Hematopoietic multipotent progenitor cell treated with erythropoietin and hydrocortisone succinate and interleukin-3 and kit ligand, for 17 days (in vitro differentiated cells): ENCODE data around the gene ASXL1.
A peak's percentile ranks its signal among the peaks of the same experiment; 100 is the strongest.
"Not testable (repeated sequence)": the region's sequence is repeated elsewhere in the genome, so short reads cannot be mapped to it uniquely, and the experiment has no call there.

Experiments
- DNase-seq: peaks from one replicate; pipeline ENCODE4 v3.0.0-alpha.2; 2015; ENCODE audit warnings: low spot score

The ASXL1 gene

DNA sequence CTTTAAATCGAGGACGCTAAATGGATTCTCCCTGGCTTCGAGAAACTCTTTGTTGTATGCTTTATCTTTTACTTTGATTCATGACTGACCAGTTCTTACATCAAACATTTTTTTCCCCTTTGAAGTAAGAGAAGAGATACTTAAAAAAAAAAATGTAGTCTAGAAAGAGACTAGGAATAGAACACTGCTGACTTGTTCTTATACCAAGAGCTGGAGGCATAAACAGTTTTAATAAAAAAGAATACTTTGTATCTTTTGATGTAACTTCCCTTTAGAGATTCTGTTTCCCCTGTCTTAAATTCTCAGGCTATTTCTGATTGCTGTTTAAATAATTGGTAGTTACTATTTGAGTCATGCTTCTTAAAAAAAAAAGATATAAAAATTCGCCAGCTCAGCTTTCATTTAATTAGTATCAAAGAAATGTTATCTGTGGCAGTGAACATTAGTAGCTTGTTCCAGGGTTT, 4.8 kb downstream of the ASXL1 start:
- no peak for DNase-seq

GRCh38 chr20:32363492-32363891, 5.4 kb downstream of the ASXL1 start:
- DNase-seq = no peak

DNA sequence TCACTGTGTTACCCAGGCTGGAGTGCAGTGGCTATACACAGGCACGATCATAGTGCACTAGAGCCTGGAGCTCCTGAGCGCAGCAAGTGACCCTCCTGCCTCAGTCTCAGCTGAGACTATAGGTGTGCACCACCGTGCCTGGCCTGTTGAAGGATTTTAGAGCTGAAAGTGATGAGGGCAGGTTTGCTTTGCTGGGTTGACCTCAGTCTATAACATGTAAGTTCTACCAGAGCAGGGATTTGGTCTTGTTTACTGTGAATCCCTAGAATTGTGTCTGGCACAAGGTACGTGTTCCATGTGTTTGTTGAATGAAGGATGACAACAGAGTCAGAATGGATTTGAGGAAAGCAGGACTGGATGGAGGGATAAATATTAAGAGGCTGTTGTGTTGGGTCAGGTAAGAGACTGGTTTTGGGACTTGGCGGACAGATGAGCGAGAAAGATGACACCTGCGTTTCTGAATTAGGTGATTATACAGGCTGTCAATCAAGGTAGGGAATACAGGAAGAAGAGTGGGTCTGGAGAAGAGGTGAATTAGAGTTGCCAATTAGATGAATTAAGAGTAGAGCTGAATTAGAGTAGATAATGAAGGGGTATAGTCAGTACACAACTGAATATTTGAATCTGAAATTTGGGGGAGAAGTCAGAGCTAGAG, 6.5 kb downstream of the ASXL1 start:
- no peak for DNase-seq

DNA sequence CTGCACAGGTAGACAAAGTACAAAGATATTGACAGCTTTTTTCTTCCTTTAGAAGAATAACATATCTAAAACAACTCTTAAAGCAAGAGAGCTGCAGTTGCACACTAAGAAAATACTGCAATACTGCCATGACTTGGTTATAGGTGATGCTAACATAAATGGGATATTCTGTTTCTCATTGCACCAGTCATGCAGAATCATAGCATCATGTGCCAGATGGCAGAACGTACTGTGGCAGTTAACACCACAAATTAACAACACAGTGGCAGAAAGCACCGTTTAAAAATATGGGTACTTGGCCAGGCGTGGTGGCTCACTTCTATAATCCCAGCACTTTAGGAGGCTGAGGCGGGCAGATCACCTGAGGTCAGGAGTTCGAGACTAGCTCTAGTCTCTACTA, 7.4 kb downstream of the ASXL1 start:
- no peak for DNase-seq

GRCh38 chr20:32366380-32366779, 8.2 kb downstream of the ASXL1 start:
- DNase-seq = no peak

DNA sequence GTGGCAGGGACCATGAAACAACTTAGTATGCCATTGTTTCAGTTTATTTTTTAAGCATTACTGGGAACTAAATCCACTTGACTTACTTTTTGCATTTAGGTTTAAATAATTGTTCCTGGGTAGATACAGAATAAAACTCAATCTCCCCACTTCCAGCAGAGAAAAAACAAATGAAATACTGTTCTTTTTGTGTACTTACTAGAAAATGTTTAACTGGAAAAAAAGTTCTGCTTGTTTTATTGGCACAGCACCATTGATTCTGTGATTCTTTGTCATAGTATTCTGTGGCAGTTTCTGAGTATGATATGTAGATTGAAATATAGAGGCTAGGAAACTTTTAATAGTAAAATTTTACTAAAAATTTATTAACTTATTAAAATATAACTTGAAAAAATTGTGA, 10.2 kb downstream of the ASXL1 start:
- no peak for DNase-seq

GRCh38 chr20:32368925-32369324, 10.8 kb downstream of the ASXL1 start:
- DNase-seq = no peak

DNA sequence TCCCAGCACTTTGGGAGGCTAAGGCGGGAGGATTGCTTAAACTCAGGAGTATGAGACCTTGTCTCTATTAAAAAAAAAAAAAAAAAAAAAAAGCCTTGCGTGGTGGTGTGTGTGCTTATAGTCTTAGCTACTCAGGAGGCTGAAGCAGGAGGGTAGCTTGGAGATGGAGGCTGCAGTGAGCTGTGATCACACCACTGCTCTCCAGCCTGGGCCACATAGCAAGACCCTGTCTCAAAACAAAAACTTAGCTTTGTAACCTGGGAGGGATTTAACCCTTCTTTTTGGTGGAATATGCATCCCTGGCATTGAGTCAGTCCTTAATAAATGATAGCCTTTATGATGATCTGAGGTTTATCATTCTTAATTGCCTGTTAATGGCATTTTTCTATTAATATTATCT, 12.8 kb downstream of the ASXL1 start:
- no peak for DNase-seq

DNA sequence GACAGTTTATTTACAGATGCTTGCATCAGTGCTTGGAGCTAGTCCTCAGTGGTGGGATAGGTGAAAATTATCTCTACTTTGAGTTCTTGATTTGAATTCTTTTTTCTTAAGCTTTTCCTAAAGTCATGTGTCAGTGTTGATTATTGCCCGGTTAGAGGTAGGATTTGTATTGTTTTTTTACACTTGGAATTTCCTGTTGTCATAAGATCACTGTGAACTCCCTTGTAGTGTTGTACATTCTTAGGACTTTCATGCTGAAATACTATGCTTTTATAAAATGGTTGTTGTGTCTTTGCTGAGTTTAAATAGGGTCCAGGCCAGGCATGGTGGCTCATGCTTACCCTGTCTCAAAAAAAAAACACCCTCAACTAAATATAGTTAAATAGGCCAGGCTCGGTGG, 20.3 kb downstream of the ASXL1 start:
- DNase-seq = no peak

GRCh38 chr20:32380037-32380436, 21.9 kb downstream of the ASXL1 start:
- DNase-seq = not testable (repeated sequence)

DNA sequence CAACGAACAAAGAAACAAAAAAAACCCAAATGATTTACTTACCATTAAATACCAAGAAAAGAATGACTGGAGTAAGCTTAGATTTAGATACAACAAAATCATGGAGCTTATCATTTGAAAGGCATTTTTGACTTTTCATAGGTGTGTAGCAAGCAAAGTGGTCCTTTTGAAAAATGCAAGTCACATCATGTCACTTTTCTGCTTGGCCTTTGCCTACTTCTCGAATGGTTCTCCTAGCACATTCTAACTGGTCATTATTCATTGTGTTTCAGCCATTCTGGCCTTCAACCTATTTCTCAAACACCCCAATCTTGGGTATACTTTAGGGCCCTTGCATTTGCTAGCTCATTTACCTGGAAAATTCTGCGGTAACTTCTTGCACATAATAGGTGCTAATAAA, 22.6 kb downstream of the ASXL1 start:
- no peak for DNase-seq

DNA sequence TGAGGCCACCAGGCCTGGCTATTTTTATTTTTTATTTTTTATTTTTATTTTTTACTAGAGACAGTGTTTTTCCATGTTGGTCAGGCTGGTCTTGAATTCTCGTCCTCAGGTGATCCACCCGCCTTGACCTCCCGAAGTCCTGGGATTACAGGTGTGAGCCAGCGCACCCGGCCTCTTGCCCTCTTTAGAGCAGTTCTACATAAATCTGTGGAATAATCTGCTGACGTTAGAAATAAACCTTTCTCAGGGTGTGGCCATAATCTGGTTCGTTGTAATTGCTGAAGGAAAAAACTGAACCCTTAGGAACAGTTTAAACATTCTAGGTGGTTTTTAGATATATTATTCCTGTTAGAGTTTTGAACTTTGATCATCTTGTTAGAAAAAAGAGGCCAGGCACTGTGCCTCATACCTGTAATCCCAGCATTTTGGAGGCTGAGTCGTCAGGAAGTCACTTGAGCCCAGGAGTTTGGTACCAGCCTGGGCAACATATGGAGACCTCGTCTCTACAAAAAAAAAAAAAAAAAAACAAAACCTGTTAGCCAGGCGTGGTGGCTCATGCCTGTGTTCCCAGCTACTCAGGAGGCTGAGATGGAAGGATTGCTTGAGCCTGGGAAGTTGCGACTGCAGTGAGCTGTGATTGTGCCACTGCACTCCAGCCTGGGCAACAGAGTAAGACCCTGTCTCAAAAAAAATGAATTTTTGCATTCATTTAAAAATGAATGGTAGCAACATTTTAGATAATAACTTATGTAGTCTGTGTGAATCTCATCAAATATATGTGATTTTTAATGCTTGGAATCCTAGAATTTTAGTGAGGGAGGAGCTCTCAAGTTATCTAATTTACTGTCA, 24.2 kb downstream of the ASXL1 start:
- DNase-seq = no peak

DNA sequence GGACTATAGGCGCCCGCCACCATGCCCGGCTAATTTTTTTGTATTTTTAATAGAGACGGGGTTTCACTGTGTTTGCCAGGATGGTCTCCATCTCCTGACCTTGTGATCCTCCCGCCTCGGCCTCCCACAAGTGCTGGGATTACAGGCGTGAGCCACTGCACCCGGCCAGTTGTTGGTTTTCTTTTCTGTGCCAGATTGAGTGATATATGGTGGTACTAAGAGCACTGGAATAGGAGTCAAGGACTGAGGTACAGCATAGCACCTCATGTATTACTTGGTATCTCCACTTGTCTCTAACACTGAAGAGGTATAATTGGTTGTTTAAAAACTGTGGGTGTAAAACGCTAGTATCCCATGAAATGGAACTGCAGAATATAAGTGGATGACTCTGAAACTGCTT, 25.3 kb downstream of the ASXL1 start:
- DNase-seq = not testable (repeated sequence)

DNA sequence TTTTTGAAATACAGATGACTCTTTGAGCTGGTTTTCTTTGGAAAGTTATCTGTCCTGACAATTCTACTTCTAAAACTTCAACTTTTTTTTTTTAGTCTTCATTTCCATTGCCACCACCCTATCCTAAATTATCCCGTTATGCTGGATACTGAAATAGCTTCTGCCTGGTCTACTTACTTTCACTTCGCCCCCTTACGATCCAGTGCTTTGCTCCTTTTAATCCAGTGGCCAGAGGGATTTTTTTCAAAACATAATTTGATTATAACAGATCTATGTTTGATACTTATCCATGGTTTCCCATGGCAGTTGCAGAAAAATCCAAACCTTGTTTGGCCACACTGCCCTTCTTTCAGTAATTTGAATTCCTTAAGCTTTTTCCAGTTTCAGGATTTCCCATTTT, 27.4 kb downstream of the ASXL1 start:
- no peak for DNase-seq

GRCh38 chr20:32386091-32386490, 28.0 kb downstream of the ASXL1 start:
- no peak for DNase-seq

DNA sequence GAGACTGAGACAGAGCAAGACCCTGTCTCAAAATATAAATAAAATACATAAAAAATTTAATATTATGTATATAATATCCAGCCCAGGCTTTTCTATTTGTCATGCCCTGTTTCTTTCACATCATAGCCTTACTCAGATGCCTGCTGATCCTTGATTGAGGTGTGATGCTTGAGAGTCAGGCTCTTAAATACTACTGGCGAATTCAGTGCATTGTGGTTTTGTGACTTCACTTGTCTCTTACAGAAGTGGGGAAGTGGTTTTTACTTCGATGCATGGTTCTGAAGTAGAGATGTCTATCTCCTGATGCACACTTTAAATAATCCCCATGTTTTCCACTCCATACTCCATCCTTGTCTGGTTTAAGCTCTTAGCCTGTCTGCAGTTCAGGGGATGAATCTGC, 29.1 kb downstream of the ASXL1 start:
- DNase-seq = no peak

DNA sequence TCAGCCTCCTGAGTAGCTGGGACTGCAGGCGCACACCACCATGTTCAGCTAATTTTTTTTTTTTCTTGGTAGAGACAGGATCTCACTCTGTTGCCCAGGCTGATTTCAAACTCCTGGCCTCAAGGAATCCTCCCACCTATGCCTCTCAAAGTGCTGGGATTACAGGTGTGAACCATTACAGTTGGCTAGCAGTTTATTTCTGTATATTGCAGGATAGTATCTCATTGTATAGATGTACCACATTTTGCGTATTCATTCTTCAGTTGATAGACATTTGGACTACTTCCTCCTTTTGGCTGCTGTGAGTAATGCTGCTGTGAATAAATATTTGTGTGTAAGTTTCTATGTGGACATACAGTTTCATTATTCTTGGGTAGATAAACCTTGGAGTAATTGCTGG, 32.9 kb downstream of the ASXL1 start:
- no peak for DNase-seq

DNA sequence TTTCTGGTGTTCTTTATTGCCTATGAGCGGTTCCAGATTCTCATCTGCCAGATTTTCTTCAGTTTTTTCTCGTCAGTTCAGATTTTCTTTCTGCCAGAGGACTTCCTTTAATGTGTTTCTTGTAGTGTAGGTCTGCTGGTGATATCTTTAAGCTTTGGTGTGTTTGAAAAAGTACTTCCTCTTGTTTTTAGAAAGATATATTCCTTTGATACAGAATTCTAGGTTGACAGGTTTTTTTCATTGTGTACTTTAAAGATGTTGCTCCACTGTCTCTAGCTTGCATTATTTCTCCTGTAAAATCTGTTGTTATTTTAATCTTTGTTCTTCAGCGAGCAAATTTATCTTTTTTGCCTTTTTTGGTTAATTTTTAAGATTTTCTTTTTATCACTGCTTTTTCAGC, 36.9 kb downstream of the ASXL1 start:
- DNase-seq = no peak

DNA sequence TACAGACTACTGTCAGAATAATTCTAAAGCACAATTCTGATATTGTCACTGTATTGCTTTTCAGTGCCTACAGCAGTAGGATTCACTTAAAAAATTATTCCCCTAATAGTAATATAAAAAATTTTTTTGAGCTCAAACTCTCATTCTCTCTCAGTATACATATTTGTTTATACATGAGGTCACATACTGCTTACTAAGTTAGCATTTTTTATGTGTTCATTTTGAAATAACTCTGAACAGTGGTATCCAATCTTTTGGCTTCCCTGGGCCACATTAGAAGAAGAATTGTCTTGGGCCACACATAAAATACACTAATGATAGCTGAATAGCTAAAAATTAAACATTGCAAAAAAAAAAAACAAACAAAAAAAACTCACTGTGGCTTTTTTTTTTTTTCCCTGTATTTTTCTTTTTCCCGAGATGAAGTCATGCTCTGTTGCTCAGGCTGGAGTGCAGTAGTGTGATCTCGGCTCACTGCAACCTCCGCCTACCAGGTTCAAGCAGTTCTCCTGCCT, 38.6 kb downstream of the ASXL1 start:
- DNase-seq = no peak

GRCh38 chr20:32397567-32398084, 39.5 kb downstream of the ASXL1 start:
- peak; percentile 59 for DNase-seq

GRCh38 chr20:32400476-32400875, 42.3 kb downstream of the ASXL1 start:
- DNase-seq = no peak

DNA sequence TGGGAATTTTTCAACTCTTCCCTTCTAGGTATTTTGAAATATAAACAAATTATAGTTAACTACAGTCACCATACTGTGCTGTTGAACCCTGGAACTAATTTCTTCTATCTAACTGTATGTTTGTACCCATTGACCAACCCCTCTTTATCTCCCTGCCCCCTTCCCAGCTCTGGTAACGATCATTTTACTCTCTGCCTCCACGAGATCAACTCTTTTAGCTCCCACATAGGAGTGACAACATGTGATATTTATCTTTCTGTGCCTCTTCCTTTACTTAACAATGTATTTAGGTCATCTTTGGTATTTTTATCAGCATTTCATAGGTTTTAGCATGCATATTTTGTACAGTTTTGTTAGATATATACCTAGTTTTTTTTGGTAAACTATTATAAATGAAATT, 45.9 kb downstream of the ASXL1 start:
- DNase-seq = no peak

DNA sequence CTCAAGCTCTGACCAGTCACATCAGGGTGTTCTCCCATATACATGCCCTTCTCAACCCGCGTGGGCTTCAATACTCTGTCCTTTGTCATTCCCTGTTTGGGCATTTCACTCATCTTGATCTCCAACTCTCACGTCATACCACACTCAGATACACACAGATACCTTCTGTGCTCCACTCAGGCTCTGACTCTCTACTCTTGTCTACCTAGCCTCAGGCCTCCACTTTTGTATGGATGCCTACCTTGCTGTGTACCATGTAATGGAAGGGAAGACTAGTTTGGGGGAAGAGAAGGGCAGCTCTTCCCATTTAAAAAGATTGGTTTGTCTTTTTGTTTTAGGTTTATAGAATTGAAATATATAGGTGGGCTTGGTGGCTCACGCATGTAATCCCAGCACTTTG, 48.6 kb downstream of the ASXL1 start:
- DNase-seq = no peak
